ENCODE results near the gene MRAP2.
"Not testable (repeated sequence)": the region's sequence is repeated elsewhere in the genome, so short reads cannot be mapped to it uniquely, and the experiment has no call there.

Gene MRAP2

DNA sequence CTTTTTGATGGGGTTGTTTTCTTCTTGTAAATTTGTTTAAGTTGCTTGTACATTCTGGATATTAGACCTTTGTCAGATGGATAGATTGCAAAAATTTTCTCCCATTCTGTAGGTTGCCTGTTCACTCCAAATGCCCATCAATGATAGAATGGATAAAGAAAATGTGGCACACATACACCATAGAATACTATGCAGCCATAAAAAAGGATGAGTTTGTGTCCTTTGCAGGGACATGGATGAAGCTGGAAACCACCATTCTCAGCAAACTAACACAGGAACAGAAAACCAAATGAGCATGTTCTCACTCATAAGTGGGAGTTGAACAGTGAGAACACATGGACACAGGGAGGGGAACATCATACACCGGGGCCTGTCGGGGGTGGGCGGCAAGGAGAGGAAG lies 1.6 kb upstream of the MRAP2 start:
- not testable (repeated sequence) for DNase-seq

DNA sequence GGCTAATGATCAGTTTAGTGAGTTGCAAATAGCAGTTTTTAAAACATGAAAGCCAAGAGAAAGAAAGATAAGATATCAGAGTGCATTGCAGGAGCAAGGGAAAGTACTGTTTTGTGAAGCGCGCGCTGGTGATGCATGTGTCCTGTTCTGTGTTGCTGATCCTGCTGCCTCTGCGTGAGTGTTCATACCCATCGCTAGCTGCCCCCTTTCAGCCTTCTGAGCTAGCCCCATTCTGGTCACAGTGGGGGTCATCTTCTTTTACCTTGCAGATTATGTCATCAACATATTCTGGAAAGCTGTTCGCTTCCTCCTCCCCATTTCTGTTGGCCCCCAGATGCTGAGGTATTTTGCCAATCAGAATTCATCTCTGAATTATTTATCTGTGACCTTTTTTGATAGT lies 1.9 kb downstream of the MRAP2 start:
- no peak for DNase-seq

GRCh38 chr6:84037425-84038089 lies 4.0 kb downstream of the MRAP2 start:
- no peak for DNase-seq

DNA sequence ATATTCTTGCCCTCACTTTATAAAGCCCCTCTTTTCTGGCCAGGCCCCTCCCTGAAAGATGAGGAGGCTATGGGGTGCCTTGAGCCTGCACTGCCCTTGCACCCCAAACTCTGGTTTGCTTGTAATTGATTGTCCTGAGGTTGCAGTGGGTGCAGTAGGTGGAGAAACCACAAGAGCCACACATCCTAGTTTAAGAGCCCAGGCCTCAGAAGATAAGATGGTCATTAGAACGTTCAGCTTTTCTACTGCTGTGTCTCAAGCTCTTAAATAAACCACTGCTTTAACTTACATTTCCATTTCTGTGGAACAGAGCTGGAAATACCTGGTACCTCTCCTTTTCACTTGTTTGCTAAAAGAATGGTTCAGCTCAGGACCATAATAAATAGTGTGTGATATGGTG lies 9.0 kb downstream of the MRAP2 start:
- no peak for DNase-seq

DNA sequence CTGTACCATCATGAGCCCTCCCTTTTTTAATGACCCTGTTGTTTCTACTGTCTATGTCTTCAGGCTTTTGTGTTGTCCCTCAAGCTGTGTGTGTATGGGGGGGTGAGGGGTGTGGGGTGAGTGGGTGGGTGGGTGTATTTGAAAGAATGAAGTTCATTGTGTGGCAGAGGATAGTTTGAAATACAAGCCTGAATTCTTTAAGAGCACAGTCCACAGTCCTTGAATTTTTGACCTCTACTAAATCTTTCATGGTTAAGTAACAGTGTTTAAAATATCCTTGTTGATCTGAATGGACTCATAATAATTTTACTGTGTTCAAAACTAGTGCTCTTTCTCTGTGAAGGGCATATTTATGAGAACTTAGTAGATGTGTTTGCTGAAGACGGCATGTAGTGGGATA lies 10.0 kb downstream of the MRAP2 start:
- DNase-seq = no peak

DNA sequence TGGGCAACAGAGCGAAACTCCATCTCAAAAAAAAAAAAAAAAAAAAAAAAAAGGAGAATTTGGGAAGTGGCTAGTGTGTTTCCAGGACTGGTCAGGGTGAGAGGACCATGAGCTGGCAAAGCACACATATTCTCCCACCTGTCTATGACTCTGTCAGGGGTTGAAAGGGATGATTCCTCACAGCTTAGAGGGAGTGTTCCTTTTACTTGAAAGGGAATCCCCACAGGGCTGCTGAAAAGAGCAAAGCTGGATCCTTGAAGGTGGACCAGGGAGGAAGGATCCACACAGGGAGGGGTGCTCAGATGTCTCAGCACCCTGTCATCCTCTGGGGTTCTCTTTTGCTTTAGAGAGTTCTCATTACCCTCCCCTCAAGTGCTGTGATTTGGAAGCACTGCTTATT lies 13.2 kb downstream of the MRAP2 start:
- DNase-seq = no peak

DNA sequence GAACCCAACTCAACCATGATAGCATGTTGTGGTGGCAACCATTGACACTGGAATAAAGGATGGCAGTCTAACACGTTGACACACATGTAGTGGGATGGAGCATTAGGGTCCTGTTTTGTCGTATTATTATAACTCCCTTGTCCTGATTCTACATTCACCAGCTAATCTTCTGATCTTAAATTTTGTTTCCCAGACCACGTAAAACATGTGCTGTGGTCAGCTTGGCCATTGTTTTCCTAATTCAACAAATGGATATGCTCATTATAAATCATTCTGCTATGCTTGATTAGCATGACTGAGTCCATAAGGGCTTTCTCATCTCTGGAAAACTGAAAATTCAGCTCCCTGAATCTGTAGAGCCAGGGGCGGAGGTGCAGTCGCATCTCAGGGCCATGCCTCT lies 15.0 kb downstream of the MRAP2 start:
- no peak for DNase-seq

GRCh38 chr6:84050408-84050807 lies 16.8 kb downstream of the MRAP2 start:
- no peak for DNase-seq

- no peak for DNase-seq
These were observed 18.8 kb downstream of the MRAP2 start for GRCh38 chr6:84052204-84052882.

GRCh38 chr6:84052883-84053241 lies 19.3 kb downstream of the MRAP2 start:
- no peak for DNase-seq

DNA sequence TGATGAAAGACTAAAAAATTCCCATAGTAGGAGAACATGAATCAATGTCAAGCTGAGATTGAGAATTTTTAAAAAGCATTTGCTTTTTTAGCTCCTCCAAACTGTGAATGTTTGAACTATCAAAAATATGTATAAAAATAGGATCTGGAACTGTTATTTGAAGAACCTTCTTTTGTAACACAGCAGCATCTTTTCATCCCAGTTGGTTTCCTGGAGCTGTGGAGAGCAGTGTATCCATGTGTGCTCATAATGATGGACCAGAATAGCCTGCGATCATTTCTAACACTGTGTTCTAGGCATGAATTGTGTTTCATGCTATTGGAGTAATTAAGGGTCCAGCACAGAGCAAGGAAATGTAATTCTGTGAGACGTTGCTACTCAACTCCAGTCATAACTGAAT lies 22.1 kb downstream of the MRAP2 start:
- DNase-seq = no peak

DNA sequence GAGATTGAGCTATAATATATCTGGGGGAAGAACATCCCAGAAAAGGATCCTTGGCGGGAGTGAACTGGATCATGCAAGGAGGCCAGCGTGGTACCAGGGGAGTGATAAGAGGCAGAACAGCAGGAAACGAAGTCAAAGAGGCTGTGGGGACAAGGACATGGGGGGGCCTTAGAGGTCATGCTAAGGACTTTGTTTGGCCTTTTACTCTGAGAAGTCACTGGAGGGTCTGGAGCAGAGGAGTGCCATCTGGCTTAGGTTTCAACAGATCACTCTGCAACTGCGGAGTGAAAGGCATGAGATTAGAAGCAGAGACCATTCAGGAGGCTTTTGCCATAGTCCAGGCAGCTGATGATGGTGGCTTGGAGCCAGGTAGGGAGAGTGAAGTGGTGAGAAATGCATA lies 24.3 kb downstream of the MRAP2 start:
- no peak for DNase-seq

- DNase-seq = no peak
These were observed 25.5 kb downstream of the MRAP2 start for GRCh38 chr6:84059082-84059481.

DNA sequence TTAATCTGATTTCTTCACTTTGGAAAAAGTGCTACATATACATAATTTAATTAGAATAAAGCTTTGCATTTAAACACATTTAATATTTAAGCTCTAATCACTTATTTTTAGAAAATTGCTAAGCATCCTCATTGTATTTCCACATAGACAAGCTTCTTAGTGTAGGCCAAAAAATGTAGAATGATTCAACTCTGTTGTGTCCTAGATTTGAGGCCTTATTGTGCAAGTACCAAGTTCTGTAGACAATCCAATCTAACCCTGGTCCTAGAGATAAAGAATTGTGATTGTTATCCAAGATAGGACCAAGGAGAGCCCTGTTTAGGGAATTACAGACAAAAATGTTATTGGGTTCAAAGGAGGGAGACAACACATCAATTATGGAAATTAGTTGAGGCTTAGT lies 27.6 kb downstream of the MRAP2 start:
- no peak for DNase-seq

GRCh38 chr6:84061613-84062398 lies 28.2 kb downstream of the MRAP2 start:
- no peak for DNase-seq

GRCh38 chr6:84062519-84063154 lies 29.1 kb downstream of the MRAP2 start:
- DNase-seq = no peak

GRCh38 chr6:84065693-84066290 lies 32.2 kb downstream of the MRAP2 start:
- DNase-seq = no peak

GRCh38 chr6:84066536-84066935 lies 33.0 kb downstream of the MRAP2 start:
- DNase-seq = no peak

DNA sequence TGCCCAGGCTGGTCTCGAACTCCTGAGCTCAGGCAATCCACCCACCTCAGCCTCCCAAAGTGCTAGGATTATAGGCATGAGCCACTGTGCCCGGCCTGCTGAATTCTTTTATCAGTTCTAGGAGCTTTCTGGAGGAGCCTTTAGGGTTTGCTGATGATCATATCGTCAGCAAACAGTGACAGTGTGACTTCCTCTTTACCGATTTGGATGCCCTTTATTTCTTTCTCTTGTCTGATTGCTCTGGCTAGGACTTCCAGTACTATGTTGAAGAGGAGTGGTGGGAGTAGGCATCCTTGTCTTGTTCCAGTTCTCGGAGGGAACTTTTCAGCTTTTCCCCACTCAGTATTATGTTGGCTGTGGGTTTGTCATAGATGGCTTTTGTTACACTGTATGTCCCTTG lies 35.3 kb downstream of the MRAP2 start:
- not testable (repeated sequence) for DNase-seq

GRCh38 chr6:84072442-84072997 lies 38.9 kb downstream of the MRAP2 start:
- DNase-seq = no peak

DNA sequence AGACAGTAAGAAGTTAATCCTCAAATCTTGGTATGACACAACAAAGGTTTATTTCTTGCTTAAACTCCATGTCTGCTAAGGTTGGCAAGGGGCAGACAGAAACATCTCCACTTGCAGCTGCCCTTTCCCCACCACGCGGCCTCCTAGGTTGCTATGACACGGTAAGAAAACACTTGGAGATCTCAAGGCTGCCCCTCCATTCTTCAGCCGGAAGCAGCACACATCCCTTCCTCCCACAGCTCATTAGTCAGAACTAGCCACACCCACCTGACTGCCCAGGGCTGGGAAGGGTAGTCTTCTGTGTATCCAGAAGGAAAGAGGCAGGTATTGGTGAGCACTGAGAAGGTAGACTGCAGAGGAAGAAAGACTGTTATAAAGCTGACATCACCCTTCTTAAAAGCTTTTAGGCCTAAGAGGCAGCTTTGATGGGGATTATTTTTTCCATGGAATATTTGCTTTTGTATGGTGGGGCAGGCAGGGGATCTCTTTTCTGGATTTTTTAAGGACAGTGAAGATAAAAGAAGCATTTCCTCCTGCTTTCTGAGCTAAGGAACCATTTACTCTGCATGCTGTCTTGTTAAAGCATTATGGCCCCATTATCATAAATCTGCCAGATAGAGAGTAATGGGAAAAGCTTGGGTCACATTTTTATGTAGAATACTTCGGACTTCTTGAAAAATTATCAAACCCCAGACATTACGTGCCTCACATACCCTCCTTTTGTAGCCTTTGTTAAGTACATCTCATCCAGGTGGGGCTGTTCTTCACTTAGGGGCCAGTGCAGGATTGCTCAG lies 41.6 kb downstream of the MRAP2 start:
- no peak for DNase-seq

- DNase-seq = no peak
These were observed 44.1 kb downstream of the MRAP2 start for GRCh38 chr6:84077645-84078044.
